Panc1 (cell line): ENCODE measurements around the gene ARGLU1. TPM values are rescaled to one million over a fixed set of nuclear protein-coding genes. Genes with fewer than 3 reads are reported as not detected.

ENCODE experiments used
- ATAC-seq: fragments of 200-7000 bp; cut with Tn5 transposase; 2 replicates; pipeline ENCODE4 v1.9.1; 2020; ENCODE audit warnings: mild to moderate bottlenecking, moderate library complexity
- BruUV-seq: library from RNA; stranded (reverse); fragments of 400-500 nt; replicated peaks from 2 replicates; lab custom pipeline; 2021; lab: Mats Ljungman, UMichigan
- CTCF ChIA-PET: fragments of 300-600 bp; sonication (Branson Sonifier 250); formaldehyde crosslinking; loops from one replicate; lab custom pipeline; 2022; ENCODE audit warnings: antibody characterized with exemption; lab: Charles Lee
- POLR2A ChIA-PET: fragments of 300-600 bp; sonication (Branson Sonifier 250); formaldehyde crosslinking; loops from one replicate; lab custom pipeline; 2022; ENCODE audit warnings: antibody characterized with exemption; lab: Charles Lee
- DNase-seq: peaks from one replicate; pipeline ENCODE4 v3.0.0-alpha.2; 2010; ENCODE audit warnings: low read depth, low spot score
- H3K27ac ChIP-seq: 2 replicates; pipeline ENCODE4 v1.5.1; 2011; ENCODE audit warnings: mild to moderate bottlenecking, low read length, inconsistent platforms
- H3K27me3 ChIP-seq: fragments of 200-500 bp; sonication (Bioruptor generic); 2 replicates; pipeline ENCODE4 v1.6.0; 2014; ENCODE audit warnings: low read length, inconsistent platforms; ENCODE audit not compliant: control insufficient read depth, insufficient read depth
- H3K36me3 ChIP-seq: fragments of 200-500 bp; sonication (Bioruptor generic); 2 replicates; pipeline ENCODE4 v1.5.1; 2014; ENCODE audit warnings: inconsistent platforms, mild to moderate bottlenecking, low read length, moderate library complexity; ENCODE audit not compliant: control insufficient read depth, insufficient read depth
- H3K4me1 ChIP-seq: 2 replicates; pipeline ENCODE4 v1.5.1; 2011; ENCODE audit warnings: inconsistent platforms, mild to moderate bottlenecking, low read length, moderate library complexity; ENCODE audit not compliant: control insufficient read depth, insufficient read depth
- H3K4me3 ChIP-seq, 2 experiments: 2 replicates each; pipeline ENCODE4 v1.5.1; 2011 to 2012; ENCODE audit warnings: low read depth in 2 of 2, low read length in 2 of 2, mild to moderate bottlenecking in 2 of 2, inconsistent platforms in 1 of 2, moderate library complexity in 1 of 2
- H3K9me3 ChIP-seq: fragments of 200-500 bp; sonication (Bioruptor generic); 2 replicates; pipeline ENCODE4 v1.5.1; 2014; ENCODE audit warnings: low read depth, mild to moderate bottlenecking, inconsistent platforms, low read length, moderate library complexity; ENCODE audit not compliant: control insufficient read depth, insufficient read depth
- POLR2AphosphoS5 ChIP-seq: IDR thresholded peaks from 2 replicates; pipeline ENCODE4 v1.6.1; 2012; ENCODE audit warnings: mild to moderate bottlenecking, low read depth, low read length, moderate library complexity
- SIN3A ChIP-seq: IDR thresholded peaks from 2 replicates; pipeline ENCODE4 v1.6.1; 2012; ENCODE audit warnings: low read depth, mild to moderate bottlenecking, low read length, moderate library complexity, borderline replicate concordance; ENCODE audit not compliant: insufficient read depth
- TCF7L2 ChIP-seq: IDR thresholded peaks from 2 replicates; pipeline ENCODE4 v1.6.1; 2011; ENCODE audit warnings: mild to moderate bottlenecking, low read depth, low read length, inconsistent platforms
- in situ Hi-C: cut with HindIII; loops from 2 replicates; pipeline ENCODE4 v1.10.0; 2016; ENCODE audit warnings: low sequenced_read_pairs, low pct_unique_long_range_greater_than_20kb
- intact Hi-C: fragments of 100-400 bp; cut with micrococcal nuclease; formaldehyde crosslinking; loops from one replicate; pipeline ENCODE4 v1.10.0; 2022; ENCODE audit not compliant: unreplicated experiment
- total RNA-seq: library from RNA; stranded (reverse); gene quantifications from one replicate; pipeline ENCODE4 v1.2.1, GENCODE V29; 2021; ENCODE audit not compliant: unreplicated experiment
- TF ChIP-seq, protein P1 (sequence below), 2 experiments: IDR thresholded peaks; 2 replicates each; pipeline ENCODE4 v1.6.1; 2011 to 2012; ENCODE audit warnings: low read depth in 2 of 2, control low read depth in 1 of 2, low read length in 1 of 2, mild to moderate bottlenecking in 1 of 2, moderate library complexity in 1 of 2; ENCODE audit not compliant: insufficient read depth in 1 of 2
- TF ChIP-seq, protein P2 (sequence below): fragments of 450-650 bp; IDR thresholded peaks from 2 replicates; pipeline ENCODE4 v1.5.1; 2017; ENCODE audit warnings: mild to moderate bottlenecking

ARGLU1 gene
- total RNA-seq, 1 experiment from 2014 or later = 38.5 TPM

DNA sequence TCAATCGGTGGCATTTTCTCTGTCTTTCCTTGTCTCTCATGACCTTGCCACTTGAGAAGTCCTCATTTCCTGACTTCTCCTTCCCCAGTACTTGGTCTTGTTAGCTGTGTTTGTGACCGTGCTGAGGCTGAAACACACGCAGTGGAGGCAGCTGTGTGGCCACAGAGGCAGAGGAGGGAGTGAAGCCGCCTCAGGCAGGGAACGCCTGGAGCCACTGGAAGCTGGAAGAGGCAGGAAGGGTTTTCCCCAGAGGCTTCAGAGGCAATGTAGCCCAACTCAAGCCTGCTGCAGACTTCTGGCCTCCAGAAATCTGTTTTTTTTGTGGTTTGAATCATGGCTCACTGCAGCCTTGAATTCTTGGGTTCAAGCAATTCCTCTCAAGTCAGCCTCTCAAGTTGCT lies 29.2 kb upstream of the ARGLU1 start:
- ChIA-PET POLR2A (no interaction called here), CTCF (no interaction called here)
- Histone ChIP-seq H3K27me3 (no peaks in the 10 kb centered on the region), H3K4me3 (no peak overlapping the region), H3K9me3 (no peaks in the 10 kb centered on the region), H3K27ac (no peak overlapping the region), H3K36me3 (no peaks in the 10 kb centered on the region), H3K4me1 (no peaks in the 10 kb centered on the region)
- in situ Hi-C loops = no loop called here
- ATAC-seq (no peak), DNase-seq (no peak)
- BruUV-seq = no TSS peak
- no peak for TF ChIP-seq SIN3A
- TF ChIP-seq, protein P1, sequence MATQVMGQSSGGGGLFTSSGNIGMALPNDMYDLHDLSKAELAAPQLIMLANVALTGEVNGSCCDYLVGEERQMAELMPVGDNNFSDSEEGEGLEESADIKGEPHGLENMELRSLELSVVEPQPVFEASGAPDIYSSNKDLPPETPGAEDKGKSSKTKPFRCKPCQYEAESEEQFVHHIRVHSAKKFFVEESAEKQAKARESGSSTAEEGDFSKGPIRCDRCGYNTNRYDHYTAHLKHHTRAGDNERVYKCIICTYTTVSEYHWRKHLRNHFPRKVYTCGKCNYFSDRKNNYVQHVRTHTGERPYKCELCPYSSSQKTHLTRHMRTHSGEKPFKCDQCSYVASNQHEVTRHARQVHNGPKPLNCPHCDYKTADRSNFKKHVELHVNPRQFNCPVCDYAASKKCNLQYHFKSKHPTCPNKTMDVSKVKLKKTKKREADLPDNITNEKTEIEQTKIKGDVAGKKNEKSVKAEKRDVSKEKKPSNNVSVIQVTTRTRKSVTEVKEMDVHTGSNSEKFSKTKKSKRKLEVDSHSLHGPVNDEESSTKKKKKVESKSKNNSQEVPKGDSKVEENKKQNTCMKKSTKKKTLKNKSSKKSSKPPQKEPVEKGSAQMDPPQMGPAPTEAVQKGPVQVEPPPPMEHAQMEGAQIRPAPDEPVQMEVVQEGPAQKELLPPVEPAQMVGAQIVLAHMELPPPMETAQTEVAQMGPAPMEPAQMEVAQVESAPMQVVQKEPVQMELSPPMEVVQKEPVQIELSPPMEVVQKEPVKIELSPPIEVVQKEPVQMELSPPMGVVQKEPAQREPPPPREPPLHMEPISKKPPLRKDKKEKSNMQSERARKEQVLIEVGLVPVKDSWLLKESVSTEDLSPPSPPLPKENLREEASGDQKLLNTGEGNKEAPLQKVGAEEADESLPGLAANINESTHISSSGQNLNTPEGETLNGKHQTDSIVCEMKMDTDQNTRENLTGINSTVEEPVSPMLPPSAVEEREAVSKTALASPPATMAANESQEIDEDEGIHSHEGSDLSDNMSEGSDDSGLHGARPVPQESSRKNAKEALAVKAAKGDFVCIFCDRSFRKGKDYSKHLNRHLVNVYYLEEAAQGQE (IDR thresholded peaks at IDR 0.05; ENCODE audit: insufficient read depth in 1 of 2, low read depth in 2 of 2, low read length in 1 of 2) = no peak
- TF ChIP-seq, protein P2, sequence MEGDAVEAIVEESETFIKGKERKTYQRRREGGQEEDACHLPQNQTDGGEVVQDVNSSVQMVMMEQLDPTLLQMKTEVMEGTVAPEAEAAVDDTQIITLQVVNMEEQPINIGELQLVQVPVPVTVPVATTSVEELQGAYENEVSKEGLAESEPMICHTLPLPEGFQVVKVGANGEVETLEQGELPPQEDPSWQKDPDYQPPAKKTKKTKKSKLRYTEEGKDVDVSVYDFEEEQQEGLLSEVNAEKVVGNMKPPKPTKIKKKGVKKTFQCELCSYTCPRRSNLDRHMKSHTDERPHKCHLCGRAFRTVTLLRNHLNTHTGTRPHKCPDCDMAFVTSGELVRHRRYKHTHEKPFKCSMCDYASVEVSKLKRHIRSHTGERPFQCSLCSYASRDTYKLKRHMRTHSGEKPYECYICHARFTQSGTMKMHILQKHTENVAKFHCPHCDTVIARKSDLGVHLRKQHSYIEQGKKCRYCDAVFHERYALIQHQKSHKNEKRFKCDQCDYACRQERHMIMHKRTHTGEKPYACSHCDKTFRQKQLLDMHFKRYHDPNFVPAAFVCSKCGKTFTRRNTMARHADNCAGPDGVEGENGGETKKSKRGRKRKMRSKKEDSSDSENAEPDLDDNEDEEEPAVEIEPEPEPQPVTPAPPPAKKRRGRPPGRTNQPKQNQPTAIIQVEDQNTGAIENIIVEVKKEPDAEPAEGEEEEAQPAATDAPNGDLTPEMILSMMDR = no peak
- no peak for TF ChIP-seq POLR2AphosphoS5
- TF ChIP-seq TCF7L2 = no peak
- intact Hi-C loops = no loop called here

DNA sequence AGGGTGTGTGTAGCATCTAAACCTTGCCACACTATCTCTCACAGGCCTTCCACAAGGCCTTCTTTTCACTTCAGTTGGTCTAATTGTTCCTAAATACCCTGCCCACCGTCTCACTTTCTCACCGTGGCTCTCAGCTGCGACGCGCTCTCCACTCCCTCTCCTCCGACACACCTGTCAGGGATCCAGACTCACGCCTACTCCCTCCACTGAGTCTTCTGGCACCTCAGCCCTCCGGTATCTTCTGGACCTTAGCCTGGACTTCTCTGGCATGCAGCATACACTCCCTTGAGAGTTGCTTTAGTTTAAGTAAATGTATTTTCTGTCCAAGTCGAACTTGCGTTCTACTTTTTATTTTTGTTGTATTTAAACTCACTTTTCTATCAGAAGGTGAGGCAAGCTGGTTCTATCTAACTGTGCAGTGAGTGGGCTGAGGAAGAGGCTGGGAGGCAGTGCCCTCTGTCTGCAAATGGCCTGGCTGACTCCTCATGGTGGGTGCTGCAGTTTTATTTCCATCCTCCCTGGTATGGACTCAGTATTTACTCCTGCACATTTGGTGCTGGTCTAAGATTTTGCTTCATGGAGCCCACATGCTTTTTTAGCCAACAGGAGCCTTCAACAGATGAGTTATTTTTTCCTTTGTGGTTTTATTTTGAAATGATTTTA lies 28.5 kb upstream of the ARGLU1 start:
- ATAC-seq = no peak
- DNase-seq = no peak

More for the DNA sequence above, 28.5 kb upstream of the ARGLU1 start:
- TF ChIP-seq, protein P2 = no peak
- TF ChIP-seq POLR2AphosphoS5 (no peak), SIN3A (no peak), TCF7L2 (no peak)
- TF ChIP-seq, protein P1 (IDR thresholded peaks at IDR 0.05; ENCODE audit: insufficient read depth in 1 of 2, low read depth in 2 of 2, low read length in 1 of 2) = no peak
- no peak overlapping the region for H3K27ac ChIP-seq
- intact Hi-C loops = no loop called here
- POLR2A ChIA-PET = no interaction called here
- H3K4me3 ChIP-seq = no peak overlapping the region
- H3K36me3 ChIP-seq = no peaks in the 10 kb centered on the region
- no TSS peak for BruUV-seq
- in situ Hi-C loops = no loop called here
- no peaks in the 10 kb centered on the region for H3K9me3 ChIP-seq
- CTCF ChIA-PET = no interaction called here
- no peaks in the 10 kb centered on the region for H3K4me1 ChIP-seq
- no peaks in the 10 kb centered on the region for H3K27me3 ChIP-seq
